A673 (cell line): ENCODE data around the gene CCDC9.

Source experiments
- CTCF ChIP-seq: fragments of 300-800, 200-600 bp; sonication (generic); conservative IDR thresholded peaks from 2 replicates; pipeline ENCODE4 v1.5.1; 2017; ENCODE audit warnings: low read depth, mild to moderate bottlenecking, antibody characterized with exemption, low read length, moderate library complexity, mixed read lengths
- EZH2 ChIP-seq: fragments of 200-600 bp; sonication (generic); IDR thresholded peaks from 2 replicates; pipeline ENCODE4 v1.6.1; 2017; ENCODE audit warnings: borderline replicate concordance, low read depth, mild to moderate bottlenecking, mixed read lengths, antibody characterized with exemption, low read length; ENCODE audit not compliant: poor library complexity, severe bottlenecking

- TF ChIP-seq EZH2 (no peak), CTCF (no peak)
These were observed 60.2 kb downstream of the CCDC9 start for GRCh38 chr19:47316513-47316912.
